OCI-LY7 (cell line): Measurements from ENCODE around the gene IRF8.

Source experiments
- EZH2phosphoT487 ChIP-seq: fragments of 200-600 bp; sonication (generic); IDR thresholded peaks from 2 replicates; pipeline ENCODE4 v1.6.1; 2018; ENCODE audit warnings: low read depth, borderline replicate concordance, mild to moderate bottlenecking, mixed run types, antibody characterized with exemption, low read length, moderate library complexity, mixed read lengths
- TF ChIP-seq, protein P1 (sequence below): fragments of 200-600 bp; sonication (generic); conservative IDR thresholded peaks from 2 replicates; pipeline ENCODE4 v1.5.1; 2014; ENCODE audit warnings: mild to moderate bottlenecking, antibody characterized with exemption, low read length, moderate library complexity, mixed read lengths

DNA sequence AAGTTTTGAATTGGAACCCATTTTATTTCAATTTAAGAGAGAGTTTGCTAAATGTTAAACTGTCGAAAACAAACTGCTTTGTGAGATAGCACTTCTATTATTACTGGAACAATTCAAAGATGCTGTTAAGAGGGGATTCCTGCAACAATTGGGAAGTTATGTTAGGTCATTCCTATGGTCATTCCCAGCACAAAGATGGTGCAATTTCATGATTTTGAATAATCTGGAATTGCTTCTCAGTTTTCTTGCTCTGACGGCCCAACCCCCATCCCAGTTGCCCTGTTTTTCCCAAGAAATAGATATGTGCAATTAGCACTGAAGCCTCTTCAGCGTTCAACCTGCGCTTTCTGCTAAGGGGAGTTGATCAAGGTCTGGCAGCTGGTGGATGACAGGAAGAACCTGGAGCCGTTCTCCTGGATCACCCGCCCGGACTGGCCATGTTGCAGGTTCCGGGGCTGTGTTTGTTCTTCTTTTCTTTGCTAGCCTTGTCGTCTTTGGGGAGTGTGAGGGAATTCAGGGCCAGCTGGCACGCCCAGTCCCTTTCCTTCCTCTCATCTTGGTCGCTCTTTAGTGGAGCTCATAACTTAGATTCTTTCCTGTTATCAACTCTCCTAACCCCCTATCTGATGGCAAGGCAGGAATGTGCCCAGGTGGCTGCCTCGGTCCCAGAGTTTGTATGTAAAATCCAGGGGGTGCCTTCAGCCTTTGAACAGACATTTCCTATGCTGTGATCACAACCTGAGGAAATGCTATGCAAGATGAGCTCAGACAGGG, 29.0 kb upstream of the IRF8 start:
- TF ChIP-seq, protein P1, sequence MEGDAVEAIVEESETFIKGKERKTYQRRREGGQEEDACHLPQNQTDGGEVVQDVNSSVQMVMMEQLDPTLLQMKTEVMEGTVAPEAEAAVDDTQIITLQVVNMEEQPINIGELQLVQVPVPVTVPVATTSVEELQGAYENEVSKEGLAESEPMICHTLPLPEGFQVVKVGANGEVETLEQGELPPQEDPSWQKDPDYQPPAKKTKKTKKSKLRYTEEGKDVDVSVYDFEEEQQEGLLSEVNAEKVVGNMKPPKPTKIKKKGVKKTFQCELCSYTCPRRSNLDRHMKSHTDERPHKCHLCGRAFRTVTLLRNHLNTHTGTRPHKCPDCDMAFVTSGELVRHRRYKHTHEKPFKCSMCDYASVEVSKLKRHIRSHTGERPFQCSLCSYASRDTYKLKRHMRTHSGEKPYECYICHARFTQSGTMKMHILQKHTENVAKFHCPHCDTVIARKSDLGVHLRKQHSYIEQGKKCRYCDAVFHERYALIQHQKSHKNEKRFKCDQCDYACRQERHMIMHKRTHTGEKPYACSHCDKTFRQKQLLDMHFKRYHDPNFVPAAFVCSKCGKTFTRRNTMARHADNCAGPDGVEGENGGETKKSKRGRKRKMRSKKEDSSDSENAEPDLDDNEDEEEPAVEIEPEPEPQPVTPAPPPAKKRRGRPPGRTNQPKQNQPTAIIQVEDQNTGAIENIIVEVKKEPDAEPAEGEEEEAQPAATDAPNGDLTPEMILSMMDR = no peak
- TF ChIP-seq EZH2phosphoT487 = no peak
